OCI-LY1 (cell line): ENCODE results near the gene ARF1.

ENCODE experiments used
- H2AFZ ChIP-seq: fragments of 200-600 bp; sonication (generic), shearing (Covaris generic); 2 replicates; pipeline ENCODE4 v1.6.0; 2014; ENCODE audit warnings: antibody characterized with exemption, mild to moderate bottlenecking, low read length
- H3F3A ChIP-seq: fragments of 200-600 bp; sonication (generic), shearing (Covaris generic); 2 replicates; pipeline ENCODE4 v1.6.0; 2014; ENCODE audit warnings: mild to moderate bottlenecking, antibody characterized with exemption, low read length, moderate library complexity; ENCODE audit not compliant: insufficient read depth
- H3K27ac ChIP-seq: fragments of 200-600 bp; sonication (generic); 2 replicates; pipeline ENCODE4 v1.5.1; 2014; ENCODE audit warnings: low read length, mixed run types, mild to moderate bottlenecking, low read depth; ENCODE audit not compliant: poor library complexity, severe bottlenecking
- H3K27me3 ChIP-seq: fragments of 200-600 bp; sonication (generic); 2 replicates; pipeline ENCODE4 v1.6.0; 2014; ENCODE audit warnings: antibody characterized with exemption, mild to moderate bottlenecking, low read length, moderate library complexity; ENCODE audit not compliant: insufficient read depth
- H3K36me3 ChIP-seq: fragments of 200-600 bp; sonication (generic); 2 replicates; pipeline ENCODE4 v1.6.1; 2014; ENCODE audit warnings: mild to moderate bottlenecking, antibody characterized with exemption, low read length, moderate library complexity, mixed read lengths; ENCODE audit not compliant: insufficient read depth
- H3K4me1 ChIP-seq: fragments of 200-600 bp; sonication (generic); 2 replicates; pipeline ENCODE4 v1.5.1; 2014; ENCODE audit warnings: mild to moderate bottlenecking, low read length, moderate library complexity; ENCODE audit not compliant: insufficient read depth, severe bottlenecking
- H3K4me2 ChIP-seq: fragments of 200-600 bp; sonication (generic), shearing (Covaris generic); 2 replicates; pipeline ENCODE4 v1.6.1; 2014; ENCODE audit warnings: low read length
- H3K4me3 ChIP-seq: fragments of 200-600 bp; sonication (generic); 2 replicates; pipeline ENCODE4 v1.5.1; 2014; ENCODE audit warnings: low read length, low read depth, mild to moderate bottlenecking, mixed read lengths; ENCODE audit not compliant: poor library complexity, severe bottlenecking
- H3K79me2 ChIP-seq: fragments of 200-600 bp; shearing (Covaris generic); 2 replicates; pipeline ENCODE4 v1.6.1; 2016; ENCODE audit warnings: mixed run types, low read length, mixed read lengths; ENCODE audit not compliant: insufficient read depth
- H3K9ac ChIP-seq: fragments of 200-600 bp; sonication (generic), shearing (Covaris generic); 2 replicates; pipeline ENCODE4 v1.6.1; 2014; ENCODE audit warnings: mild to moderate bottlenecking, low read length, mixed read lengths
- H3K9me2 ChIP-seq: fragments of 200-600 bp; sonication (generic), shearing (Covaris generic); 2 replicates; pipeline ENCODE4 v1.6.1; 2014; ENCODE audit warnings: low read depth, mild to moderate bottlenecking, low read length, mixed read lengths
- H3K9me3 ChIP-seq: fragments of 200-600 bp; shearing (Covaris generic); 2 replicates; pipeline ENCODE4 v1.6.1; 2014; ENCODE audit warnings: low read length, mixed read lengths
- H4K20me1 ChIP-seq: fragments of 200-600 bp; sonication (generic), shearing (Covaris generic); 2 replicates; pipeline ENCODE4 v1.6.0; 2016; ENCODE audit warnings: mild to moderate bottlenecking, low read length; ENCODE audit not compliant: insufficient read depth
- CTCF ChIP-seq: fragments of 200-600 bp; sonication (generic), shearing (Covaris generic); IDR thresholded peaks from 2 replicates; pipeline ENCODE4 v1.5.1; 2017; ENCODE audit warnings: mild to moderate bottlenecking, antibody characterized with exemption, low read length, moderate library complexity, mixed read lengths
- EZH2 ChIP-seq: fragments of 200-600 bp; sonication (generic), shearing (Covaris generic); IDR thresholded peaks from 2 replicates; pipeline ENCODE4 v1.8.0; 2017; ENCODE audit warnings: borderline replicate concordance, mixed run types, mild to moderate bottlenecking, antibody characterized with exemption, low read length, moderate library complexity, mixed read lengths

Gene ARF1

DNA sequence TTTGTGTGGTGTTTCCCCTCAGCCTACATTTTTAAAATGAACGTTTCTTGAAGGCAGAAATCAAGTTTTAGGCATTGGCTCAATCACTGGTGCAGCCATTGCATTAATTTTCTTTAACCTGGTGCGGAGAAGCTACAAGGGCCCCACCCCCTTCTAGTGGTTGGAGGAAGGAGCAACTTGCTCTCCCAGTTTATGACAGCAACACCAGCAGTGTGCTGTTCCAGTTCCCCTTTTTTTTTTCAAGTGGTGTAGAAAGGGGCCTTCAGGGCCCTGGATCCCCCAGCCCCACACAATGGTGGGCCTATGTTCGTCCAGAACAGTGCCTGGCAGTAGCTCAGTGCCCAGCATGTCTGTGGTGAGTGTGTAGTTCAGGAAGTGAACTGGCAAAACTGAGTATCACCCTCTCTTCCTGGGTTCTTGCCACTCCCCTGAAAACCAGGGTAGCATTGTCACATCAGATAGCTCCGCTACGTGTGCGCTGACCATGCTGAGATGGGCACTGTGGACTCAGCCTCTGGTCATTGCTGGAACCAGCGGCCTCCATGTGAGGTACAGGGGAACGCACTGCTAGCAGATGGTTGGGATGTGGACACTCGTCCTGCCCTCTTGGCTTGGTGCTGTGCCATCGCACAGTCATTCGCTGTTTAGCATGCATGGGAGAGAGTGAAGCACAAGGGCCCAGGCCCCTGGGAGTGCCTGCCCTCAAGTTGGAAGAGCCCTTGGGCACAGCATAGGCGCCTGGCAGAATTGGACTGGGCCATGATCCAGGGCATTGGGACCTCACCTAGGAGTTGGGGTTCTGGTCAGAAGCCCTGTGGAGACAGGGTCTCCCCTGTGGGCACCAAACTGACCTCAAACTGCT is 7.2 kb downstream of the ARF1 start:
- H3K27me3 ChIP-seq: no peaks in the 10 kb centered on the region
- no peak for TF ChIP-seq CTCF
- no peak for TF ChIP-seq EZH2
- H3K9ac ChIP-seq: no peak overlapping the region
- H3K4me3 ChIP-seq: no peak overlapping the region
- H3K9me3 ChIP-seq: peaks cover 7% of the 10 kb centered on the region
- H3K4me1 ChIP-seq: peaks cover 58% of the 10 kb centered on the region
- H3K27ac ChIP-seq: peak overlapping the region; percentile 35
- peaks cover 62% of the 10 kb centered on the region for H3K36me3 ChIP-seq
- no peaks in the 10 kb centered on the region for H3F3A ChIP-seq
- no peaks in the 10 kb centered on the region for H4K20me1 ChIP-seq
- no peaks in the 10 kb centered on the region for H3K9me2 ChIP-seq
- no peak overlapping the region for H2AFZ ChIP-seq
- peaks cover 100% of the 10 kb centered on the region for H3K79me2 ChIP-seq
- H3K4me2 ChIP-seq: peak overlapping the region; percentile 21; the same call in 1 of the 2 replicates

DNA sequence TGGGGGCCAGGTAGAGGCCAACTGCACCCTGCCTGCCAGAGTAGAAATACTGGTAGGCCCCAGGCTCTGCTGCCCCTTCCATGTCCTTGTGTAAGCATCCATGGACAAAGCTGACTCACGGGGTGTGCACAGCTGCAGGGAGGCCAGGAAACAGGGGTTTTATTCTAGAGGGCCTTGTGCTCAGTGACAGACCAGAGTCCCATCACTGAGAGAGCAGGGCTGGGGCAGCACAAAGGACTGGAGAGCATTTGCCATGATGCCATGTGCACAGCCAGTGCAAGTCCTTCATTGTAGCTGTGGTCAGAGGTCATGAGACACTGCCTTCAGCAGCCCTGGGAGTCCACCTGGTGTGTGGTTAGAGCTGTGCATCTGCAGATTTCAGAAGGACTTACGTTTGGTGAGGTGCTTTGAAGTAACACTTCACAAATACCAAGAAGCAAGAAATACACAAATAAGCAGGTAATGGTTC is 8.1 kb downstream of the ARF1 start:
- H3K4me2 ChIP-seq: no peak overlapping the region
- TF ChIP-seq CTCF: no peak
- TF ChIP-seq EZH2: no peak
- no peaks in the 10 kb centered on the region for H4K20me1 ChIP-seq
- H3K79me2 ChIP-seq: peaks cover 100% of the 10 kb centered on the region
- H3K27me3 ChIP-seq: no peaks in the 10 kb centered on the region
- no peak overlapping the region for H2AFZ ChIP-seq
- H3K9me2 ChIP-seq: no peaks in the 10 kb centered on the region
- H3K36me3 ChIP-seq: peaks cover 71% of the 10 kb centered on the region
- H3K27ac ChIP-seq: peak overlapping the region; percentile 26
- peaks cover 49% of the 10 kb centered on the region for H3K4me1 ChIP-seq
- peaks cover 16% of the 10 kb centered on the region for H3K9me3 ChIP-seq
- no peak overlapping the region for H3K4me3 ChIP-seq
- H3K9ac ChIP-seq: no peak overlapping the region
- H3F3A ChIP-seq: no peaks in the 10 kb centered on the region

GRCh38 chr1:228091084-228091483 is 8.6 kb downstream of the ARF1 start:
- Histone ChIP-seq H3K79me2 (peaks cover 100% of the 10 kb centered on the region), H3K27me3 (no peaks in the 10 kb centered on the region), H2AFZ (no peak overlapping the region), H3K4me1 (peaks cover 45% of the 10 kb centered on the region), H3F3A (no peaks in the 10 kb centered on the region), H3K9me2 (no peaks in the 10 kb centered on the region), H3K36me3 (peaks cover 75% of the 10 kb centered on the region), H3K9ac (no peak overlapping the region), H3K9me3 (peaks cover 17% of the 10 kb centered on the region), H3K4me3 (no peak overlapping the region), H4K20me1 (no peaks in the 10 kb centered on the region), H3K27ac (peak overlapping the region; percentile 26), H3K4me2 (no peak overlapping the region)
- TF ChIP-seq CTCF: no peak
- TF ChIP-seq EZH2: no peak
